ENCODE measurements around the gene PTGER4. TPM values are rescaled to one million over a fixed set of nuclear protein-coding genes. Genes with fewer than 3 reads are reported as not detected.

Gene PTGER4
- total and polyA plus RNA-seq, 2 of the 8 experiments (the other 6 are each of a cell fraction or from before 2014, with no cell fraction given), result 0.76 to 1.2 TPM

- TF ChIP-seq, protein P1, sequence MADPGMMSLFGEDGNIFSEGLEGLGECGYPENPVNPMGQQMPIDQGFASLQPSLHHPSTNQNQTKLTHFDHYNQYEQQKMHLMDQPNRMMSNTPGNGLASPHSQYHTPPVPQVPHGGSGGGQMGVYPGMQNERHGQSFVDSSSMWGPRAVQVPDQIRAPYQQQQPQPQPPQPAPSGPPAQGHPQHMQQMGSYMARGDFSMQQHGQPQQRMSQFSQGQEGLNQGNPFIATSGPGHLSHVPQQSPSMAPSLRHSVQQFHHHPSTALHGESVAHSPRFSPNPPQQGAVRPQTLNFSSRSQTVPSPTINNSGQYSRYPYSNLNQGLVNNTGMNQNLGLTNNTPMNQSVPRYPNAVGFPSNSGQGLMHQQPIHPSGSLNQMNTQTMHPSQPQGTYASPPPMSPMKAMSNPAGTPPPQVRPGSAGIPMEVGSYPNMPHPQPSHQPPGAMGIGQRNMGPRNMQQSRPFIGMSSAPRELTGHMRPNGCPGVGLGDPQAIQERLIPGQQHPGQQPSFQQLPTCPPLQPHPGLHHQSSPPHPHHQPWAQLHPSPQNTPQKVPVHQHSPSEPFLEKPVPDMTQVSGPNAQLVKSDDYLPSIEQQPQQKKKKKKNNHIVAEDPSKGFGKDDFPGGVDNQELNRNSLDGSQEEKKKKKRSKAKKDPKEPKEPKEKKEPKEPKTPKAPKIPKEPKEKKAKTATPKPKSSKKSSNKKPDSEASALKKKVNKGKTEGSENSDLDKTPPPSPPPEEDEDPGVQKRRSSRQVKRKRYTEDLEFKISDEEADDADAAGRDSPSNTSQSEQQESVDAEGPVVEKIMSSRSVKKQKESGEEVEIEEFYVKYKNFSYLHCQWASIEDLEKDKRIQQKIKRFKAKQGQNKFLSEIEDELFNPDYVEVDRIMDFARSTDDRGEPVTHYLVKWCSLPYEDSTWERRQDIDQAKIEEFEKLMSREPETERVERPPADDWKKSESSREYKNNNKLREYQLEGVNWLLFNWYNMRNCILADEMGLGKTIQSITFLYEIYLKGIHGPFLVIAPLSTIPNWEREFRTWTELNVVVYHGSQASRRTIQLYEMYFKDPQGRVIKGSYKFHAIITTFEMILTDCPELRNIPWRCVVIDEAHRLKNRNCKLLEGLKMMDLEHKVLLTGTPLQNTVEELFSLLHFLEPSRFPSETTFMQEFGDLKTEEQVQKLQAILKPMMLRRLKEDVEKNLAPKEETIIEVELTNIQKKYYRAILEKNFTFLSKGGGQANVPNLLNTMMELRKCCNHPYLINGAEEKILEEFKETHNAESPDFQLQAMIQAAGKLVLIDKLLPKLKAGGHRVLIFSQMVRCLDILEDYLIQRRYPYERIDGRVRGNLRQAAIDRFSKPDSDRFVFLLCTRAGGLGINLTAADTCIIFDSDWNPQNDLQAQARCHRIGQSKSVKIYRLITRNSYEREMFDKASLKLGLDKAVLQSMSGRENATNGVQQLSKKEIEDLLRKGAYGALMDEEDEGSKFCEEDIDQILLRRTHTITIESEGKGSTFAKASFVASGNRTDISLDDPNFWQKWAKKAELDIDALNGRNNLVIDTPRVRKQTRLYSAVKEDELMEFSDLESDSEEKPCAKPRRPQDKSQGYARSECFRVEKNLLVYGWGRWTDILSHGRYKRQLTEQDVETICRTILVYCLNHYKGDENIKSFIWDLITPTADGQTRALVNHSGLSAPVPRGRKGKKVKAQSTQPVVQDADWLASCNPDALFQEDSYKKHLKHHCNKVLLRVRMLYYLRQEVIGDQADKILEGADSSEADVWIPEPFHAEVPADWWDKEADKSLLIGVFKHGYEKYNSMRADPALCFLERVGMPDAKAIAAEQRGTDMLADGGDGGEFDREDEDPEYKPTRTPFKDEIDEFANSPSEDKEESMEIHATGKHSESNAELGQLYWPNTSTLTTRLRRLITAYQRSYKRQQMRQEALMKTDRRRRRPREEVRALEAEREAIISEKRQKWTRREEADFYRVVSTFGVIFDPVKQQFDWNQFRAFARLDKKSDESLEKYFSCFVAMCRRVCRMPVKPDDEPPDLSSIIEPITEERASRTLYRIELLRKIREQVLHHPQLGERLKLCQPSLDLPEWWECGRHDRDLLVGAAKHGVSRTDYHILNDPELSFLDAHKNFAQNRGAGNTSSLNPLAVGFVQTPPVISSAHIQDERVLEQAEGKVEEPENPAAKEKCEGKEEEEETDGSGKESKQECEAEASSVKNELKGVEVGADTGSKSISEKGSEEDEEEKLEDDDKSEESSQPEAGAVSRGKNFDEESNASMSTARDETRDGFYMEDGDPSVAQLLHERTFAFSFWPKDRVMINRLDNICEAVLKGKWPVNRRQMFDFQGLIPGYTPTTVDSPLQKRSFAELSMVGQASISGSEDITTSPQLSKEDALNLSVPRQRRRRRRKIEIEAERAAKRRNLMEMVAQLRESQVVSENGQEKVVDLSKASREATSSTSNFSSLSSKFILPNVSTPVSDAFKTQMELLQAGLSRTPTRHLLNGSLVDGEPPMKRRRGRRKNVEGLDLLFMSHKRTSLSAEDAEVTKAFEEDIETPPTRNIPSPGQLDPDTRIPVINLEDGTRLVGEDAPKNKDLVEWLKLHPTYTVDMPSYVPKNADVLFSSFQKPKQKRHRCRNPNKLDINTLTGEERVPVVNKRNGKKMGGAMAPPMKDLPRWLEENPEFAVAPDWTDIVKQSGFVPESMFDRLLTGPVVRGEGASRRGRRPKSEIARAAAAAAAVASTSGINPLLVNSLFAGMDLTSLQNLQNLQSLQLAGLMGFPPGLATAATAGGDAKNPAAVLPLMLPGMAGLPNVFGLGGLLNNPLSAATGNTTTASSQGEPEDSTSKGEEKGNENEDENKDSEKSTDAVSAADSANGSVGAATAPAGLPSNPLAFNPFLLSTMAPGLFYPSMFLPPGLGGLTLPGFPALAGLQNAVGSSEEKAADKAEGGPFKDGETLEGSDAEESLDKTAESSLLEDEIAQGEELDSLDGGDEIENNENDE (IDR thresholded peaks at IDR 0.05; ENCODE audit: insufficient replicate concordance, low read length), result no peak
- TF ChIP-seq SIN3A (conservative IDR thresholded peaks at IDR 0.05 in 1 of 2, IDR thresholded peaks at IDR 0.05 in 1 of 2; ENCODE audit: low read depth in 1 of 2, low read length in 2 of 2) (no peak), SRF (IDR thresholded peaks at IDR 0.05; ENCODE audit: low read depth, low read length) (no peak), BCL11A (IDR thresholded peaks at IDR 0.05; ENCODE audit: low read depth in 2 of 2, low read length in 2 of 2) (no peak), PHF8 (conservative IDR thresholded peaks at IDR 0.05; ENCODE audit: low read depth, low read length) (no peak)
- TF ChIP-seq, protein P2, sequence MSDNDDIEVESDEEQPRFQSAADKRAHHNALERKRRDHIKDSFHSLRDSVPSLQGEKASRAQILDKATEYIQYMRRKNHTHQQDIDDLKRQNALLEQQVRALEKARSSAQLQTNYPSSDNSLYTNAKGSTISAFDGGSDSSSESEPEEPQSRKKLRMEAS (IDR thresholded peaks at IDR 0.05), result no peak
These were observed 3.6 kb downstream of the PTGER4 start (continued) for GRCh38 chr5:40683305-40683704.
